ENCODE measurements around the gene ASTN2. TPM values are rescaled to one million over a fixed set of nuclear protein-coding genes. Genes with fewer than 3 reads are reported as not detected.

The ASTN2 gene
- total and polyA plus RNA-seq, 2 donors: 3.1 to 10.2 TPM

GRCh38 chr9:117126871-117127270 lies 288.0 kb downstream of the ASTN2 start:
- no peak for DNase-seq (ENCODE audit: extremely low spot score)
- 80% methylated on average over 2 of the region's 2 CpGs for WGBS
- no peaks in the 10 kb centered on the region for H3K4me1 ChIP-seq (ENCODE audit: insufficient read depth)
- H3K4me3 ChIP-seq (ENCODE audit: low read depth, low read length): no peak overlapping the region
- H3K27ac ChIP-seq (ENCODE audit: low read depth): no peak overlapping the region
- no peaks in the 10 kb centered on the region for H3K36me3 ChIP-seq (ENCODE audit: insufficient read depth)

GRCh38 chr9:117125531-117125930 lies 289.3 kb downstream of the ASTN2 start:
- H3K36me3 ChIP-seq (ENCODE audit: insufficient read depth): no peaks in the 10 kb centered on the region
- no peak overlapping the region for H3K27ac ChIP-seq (ENCODE audit: low read depth)
- WGBS: 29% methylated on average over 6 of the region's 6 CpGs
- H3K4me1 ChIP-seq (ENCODE audit: insufficient read depth): no peaks in the 10 kb centered on the region
- H3K4me3 ChIP-seq (ENCODE audit: low read depth, low read length): no peak overlapping the region
- DNase-seq (ENCODE audit: extremely low spot score): no peak

GRCh38 chr9:117123729-117124128 lies 291.1 kb downstream of the ASTN2 start:
- H3K27ac ChIP-seq (ENCODE audit: low read depth): no peak overlapping the region
- WGBS: 78% methylated on average over 7 of the region's 7 CpGs
- no peak overlapping the region for H3K4me3 ChIP-seq (ENCODE audit: low read depth, low read length)
- no peaks in the 10 kb centered on the region for H3K4me1 ChIP-seq (ENCODE audit: insufficient read depth)
- H3K36me3 ChIP-seq (ENCODE audit: insufficient read depth): no peaks in the 10 kb centered on the region
- no peak for DNase-seq (ENCODE audit: extremely low spot score)

GRCh38 chr9:117122953-117123352 lies 291.9 kb downstream of the ASTN2 start:
- no peaks in the 10 kb centered on the region for H3K36me3 ChIP-seq (ENCODE audit: insufficient read depth)
- H3K4me1 ChIP-seq (ENCODE audit: insufficient read depth): no peaks in the 10 kb centered on the region
- H3K27ac ChIP-seq (ENCODE audit: low read depth): no peak overlapping the region
- no peak overlapping the region for H3K4me3 ChIP-seq (ENCODE audit: low read depth, low read length)
- DNase-seq (ENCODE audit: extremely low spot score): no peak
- 44% methylated on average over 3 of the region's 3 CpGs for WGBS

GRCh38 chr9:117122102-117122501 lies 292.8 kb downstream of the ASTN2 start:
- Histone ChIP-seq H3K27ac (ENCODE audit: low read depth) (no peak overlapping the region), H3K4me3 (ENCODE audit: low read depth, low read length) (no peak overlapping the region), H3K4me1 (ENCODE audit: insufficient read depth) (no peaks in the 10 kb centered on the region), H3K36me3 (ENCODE audit: insufficient read depth) (no peaks in the 10 kb centered on the region)
- no peak for DNase-seq (ENCODE audit: extremely low spot score)
- 87% methylated on average over 1 of the region's 1 CpG for WGBS

GRCh38 chr9:117121316-117121715 lies 293.5 kb downstream of the ASTN2 start:
- H3K4me1 ChIP-seq (ENCODE audit: insufficient read depth): no peaks in the 10 kb centered on the region
- WGBS: 77% methylated on average over 2 of the region's 2 CpGs
- H3K27ac ChIP-seq (ENCODE audit: low read depth): no peak overlapping the region
- H3K4me3 ChIP-seq (ENCODE audit: low read depth, low read length): no peak overlapping the region
- no peaks in the 10 kb centered on the region for H3K36me3 ChIP-seq (ENCODE audit: insufficient read depth)
- DNase-seq (ENCODE audit: extremely low spot score): no peak

GRCh38 chr9:117120061-117120460 lies 294.8 kb downstream of the ASTN2 start:
- DNase-seq (ENCODE audit: extremely low spot score): no peak
- WGBS: 64% methylated on average over 2 of the region's 2 CpGs
- Histone ChIP-seq H3K4me3 (ENCODE audit: low read depth, low read length) (no peak overlapping the region), H3K36me3 (ENCODE audit: insufficient read depth) (no peaks in the 10 kb centered on the region), H3K27ac (ENCODE audit: low read depth) (no peak overlapping the region), H3K4me1 (ENCODE audit: insufficient read depth) (no peaks in the 10 kb centered on the region)

GRCh38 chr9:117116084-117116483 lies 298.8 kb downstream of the ASTN2 start:
- H3K36me3 ChIP-seq (ENCODE audit: insufficient read depth): no peaks in the 10 kb centered on the region
- no peak overlapping the region for H3K27ac ChIP-seq (ENCODE audit: low read depth)
- DNase-seq (ENCODE audit: extremely low spot score): no peak
- H3K4me3 ChIP-seq (ENCODE audit: low read depth, low read length): no peak overlapping the region
- H3K4me1 ChIP-seq (ENCODE audit: insufficient read depth): no peaks in the 10 kb centered on the region

GRCh38 chr9:117114768-117115167 lies 300.1 kb downstream of the ASTN2 start:
- H3K4me1 ChIP-seq (ENCODE audit: insufficient read depth): no peaks in the 10 kb centered on the region
- no peak overlapping the region for H3K4me3 ChIP-seq (ENCODE audit: low read depth, low read length)
- 45% methylated on average over 2 of the region's 2 CpGs for WGBS
- no peak for DNase-seq (ENCODE audit: extremely low spot score)
- no peak overlapping the region for H3K27ac ChIP-seq (ENCODE audit: low read depth)
- H3K36me3 ChIP-seq (ENCODE audit: insufficient read depth): no peaks in the 10 kb centered on the region

GRCh38 chr9:117104716-117105495 lies 310.0 kb downstream of the ASTN2 start:
- WGBS: 56% methylated on average over 8 of the region's 8 CpGs
- Histone ChIP-seq H3K4me1 (ENCODE audit: insufficient read depth) (peaks cover 1% of the 10 kb centered on the region), H3K4me3 (ENCODE audit: low read depth, low read length) (no peak overlapping the region), H3K36me3 (ENCODE audit: insufficient read depth) (no peaks in the 10 kb centered on the region), H3K27ac (ENCODE audit: low read depth) (no peak overlapping the region)
- DNase-seq (ENCODE audit: extremely low spot score): no peak

- peaks cover 1% of the 10 kb centered on the region for H3K4me1 ChIP-seq (ENCODE audit: insufficient read depth)
- 86% methylated on average over 1 of the region's 1 CpG for WGBS
- no peaks in the 10 kb centered on the region for H3K36me3 ChIP-seq (ENCODE audit: insufficient read depth)
- no peak overlapping the region for H3K4me3 ChIP-seq (ENCODE audit: low read depth, low read length)
- H3K27ac ChIP-seq (ENCODE audit: low read depth): no peak overlapping the region
- no peak for DNase-seq (ENCODE audit: extremely low spot score)
These were observed 310.7 kb downstream of the ASTN2 start for GRCh38 chr9:117104206-117104605.

GRCh38 chr9:117103438-117104110 lies 311.3 kb downstream of the ASTN2 start:
- no peak overlapping the region for H3K4me3 ChIP-seq (ENCODE audit: low read depth, low read length)
- H3K36me3 ChIP-seq (ENCODE audit: insufficient read depth): no peaks in the 10 kb centered on the region
- peaks cover 1% of the 10 kb centered on the region for H3K4me1 ChIP-seq (ENCODE audit: insufficient read depth)
- no peak for DNase-seq (ENCODE audit: extremely low spot score)
- H3K27ac ChIP-seq (ENCODE audit: low read depth): no peak overlapping the region
- whole genome bisulfite sequencing: 56% methylated on average over 3 of the region's 3 CpGs

- no peak overlapping the region for H3K4me3 ChIP-seq (ENCODE audit: low read depth, low read length)
- peaks cover 1% of the 10 kb centered on the region for H3K4me1 ChIP-seq (ENCODE audit: insufficient read depth)
- no peak for DNase-seq (ENCODE audit: extremely low spot score)
- 80% methylated on average over 1 of the region's 1 CpG for WGBS
- no peak overlapping the region for H3K27ac ChIP-seq (ENCODE audit: low read depth)
- no peaks in the 10 kb centered on the region for H3K36me3 ChIP-seq (ENCODE audit: insufficient read depth)
These were observed 313.8 kb downstream of the ASTN2 start for GRCh38 chr9:117101008-117101407.

- no peak for DNase-seq (ENCODE audit: extremely low spot score)
- H3K4me3 ChIP-seq (ENCODE audit: low read depth, low read length): no peak overlapping the region
- peaks cover 1% of the 10 kb centered on the region for H3K4me1 ChIP-seq (ENCODE audit: insufficient read depth)
- WGBS: 71% methylated on average over 3 of the region's 3 CpGs
- H3K27ac ChIP-seq (ENCODE audit: low read depth): no peak overlapping the region
- no peaks in the 10 kb centered on the region for H3K36me3 ChIP-seq (ENCODE audit: insufficient read depth)
These were observed 316.5 kb downstream of the ASTN2 start for GRCh38 chr9:117098331-117098730.

All from urinary bladder (tissue), 4 donors.